Measurements from ENCODE around the gene NOL7. TPM values are rescaled to one million over a fixed set of nuclear protein-coding genes. Genes with fewer than 3 reads are reported as not detected.
A peak's percentile ranks its signal among the peaks of the same experiment; 100 is the strongest.

The NOL7 gene
- total and polyA plus RNA-seq, 9 of the 15 experiments (the other 6 are each of a cell fraction or from before 2014, with no cell fraction given): 19.4 to 235 (median 157) TPM

GRCh38 chr6:13654496-13654895 is 39.4 kb downstream of the NOL7 start:
- Histone ChIP-seq H3K27me3 (ENCODE audit: control insufficient read depth in 2 of 2, insufficient read depth in 2 of 2, low read length in 2 of 2) (no peaks in the 10 kb centered on the region), H2AFZ (ENCODE audit: low read depth, low read length) (no peak overlapping the region), H3K27ac (ENCODE audit: extremely low read depth, low read depth, low read length) (0 out of 3 replicates have a peak overlapping the region, but pooled peaks have one; percentile 5), H3K9me1 (ENCODE audit: control insufficient read depth, insufficient read depth, low read length) (no peaks in the 10 kb centered on the region), H4K20me1 (replicated peaks; ENCODE audit: control insufficient read depth, insufficient read depth, low read length) (no peaks in the 10 kb centered on the region), H3K9ac (ENCODE audit: insufficient read depth in 1 of 2, low read depth in 2 of 2, low read length in 2 of 2) (no peak overlapping the region), H3K4me2 (ENCODE audit: insufficient read depth, low read length) (no peak overlapping the region), H3K79me2 (ENCODE audit: control insufficient read depth, insufficient read depth, low read length) (peaks cover 69% of the 10 kb centered on the region), H3K4me1 (replicated peaks in 1 of 2; ENCODE audit: control insufficient read depth in 2 of 2, insufficient read depth in 2 of 2, low read length in 2 of 2) (peaks cover 0 to 5% of the 10 kb centered on the region in 2 experiments; a peak in 1 of 5 replicates), H3K9me3 (replicated peaks; ENCODE audit: control insufficient read depth, insufficient read depth, low read depth, low read length) (no peaks in the 10 kb centered on the region), H3K36me3 (ENCODE audit: control insufficient read depth, insufficient read depth, low read length) (peaks cover 54% of the 10 kb centered on the region), H3K4me3 (no peak overlapping the region)
- FAIRE-seq (no peak), DNase-seq (ENCODE audit: extremely low read depth in 1 of 4, low spot score in 3 of 4) (no peak), ATAC-seq (peak; percentile 44)
- TF ChIP-seq NR4A1 (CRISPR knock-in tag; IDR thresholded peaks at IDR 0.05): no peak
- TF ChIP-seq NR4A1 (tag; IDR thresholded peaks at IDR 0.05): no peak
- TF ChIP-seq ZNF57 (CRISPR knock-in tag; IDR thresholded peaks at IDR 0.05): no peak
- TF ChIP-seq ZNF592 (IDR thresholded peaks at IDR 0.05): 0 out of 2 replicates have a peak, but pooled peaks have one; percentile 22
- TF ChIP-seq LCOR (CRISPR knock-in tag; IDR thresholded peaks at IDR 0.05): no peak
- ChIA-PET POLR2A (interaction anchor here (0.6 to 2.3 kb wide), 5 partner anchors 10 to 56 kb away, joined by 3 to 5 read pairs (median 3); no protein-coding TSS in a partner anchor), CTCF (ENCODE audit: low intra/inter-chr PET ratio) (interaction anchor here (0.6 kb wide), 1 partner anchor 8 kb away, joined by 3 read pairs; no protein-coding TSS in a partner anchor)
- BruUV-seq (replicated peaks): no TSS peak
- intact Hi-C loops (cut with micrococcal nuclease) (no loop called here), in situ Hi-C loops (cut with MboI) (no loop called here)
